Right lung (tissue), 10 donors: ENCODE measurements around the gene HPS5. TPM values are rescaled to one million over a fixed set of nuclear protein-coding genes. Genes with fewer than 3 reads are reported as not detected.
"Not testable (repeated sequence)": the region's sequence is repeated elsewhere in the genome, so short reads cannot be mapped to it uniquely, and the experiment has no call there.

Source experiments
- DNase-seq, 2 donors: peaks; one replicate each; pipeline ENCODE4 v3.0.0-alpha.2; 2013
- long read RNA-seq, 8 donors: transcript quantifications; one replicate each; lab custom pipeline, GENCODE V29; 2026
- polyA plus RNA-seq, 5 donors: library from polyadenylated mRNA; unstranded; fragments of 120-200 nt; gene quantifications; one replicate each; pipeline versions ENCODE4 v1.2.1 to v1.2.3, GENCODE V29; 2013; ENCODE audit warnings: inconsistent platforms in 1 of 5, low replicate concordance in 1 of 5; ENCODE audit not compliant: insufficient read length in 5 of 5, insufficient read depth in 1 of 5

Gene HPS5
- polyA plus RNA-seq, result 10 to 100 TPM; 14.9 to 26.9 (median 21.6) TPM
- long read RNA-seq, donor 1, full-length matches to known transcripts, result 1 of 1 reads
- long read RNA-seq, donor 1, partial matches to known transcripts, result 0 of 1 reads
- long read RNA-seq, donor 1, other reads (novel, unspliced or antisense), result 0 of 1 reads
- long read RNA-seq, donor 2, result 0 reads
- long read RNA-seq, donor 3, result 0 reads
- long read RNA-seq, donor 4, partial matches to known transcripts, result 261 of 444 reads
- long read RNA-seq, donor 4, other reads (novel, unspliced or antisense), result 183 of 444 reads
- long read RNA-seq, donor 5, full-length matches to known transcripts, result 2 of 33 reads
- long read RNA-seq, donor 5, partial matches to known transcripts, result 31 of 33 reads
- long read RNA-seq, donor 5, other reads (novel, unspliced or antisense), result 0 of 33 reads
- long read RNA-seq, donor 6, full-length matches to known transcripts, result 1 of 1 reads
- long read RNA-seq, donor 6, partial matches to known transcripts, result 0 of 1 reads
- long read RNA-seq, donor 6, other reads (novel, unspliced or antisense), result 0 of 1 reads
- long read RNA-seq, donor 7, partial matches to known transcripts, result 10 of 29 reads
- long read RNA-seq, donor 7, other reads (novel, unspliced or antisense), result 19 of 29 reads
- long read RNA-seq, donor 8, full-length matches to known transcripts, result 1 of 1 reads
- long read RNA-seq, donor 8, partial matches to known transcripts, result 0 of 1 reads
- long read RNA-seq, donor 8, other reads (novel, unspliced or antisense), result 0 of 1 reads

- peak; percentile 98 for DNase-seq
Measured at GRCh38 chr11:18321969-18322711, at the start of gene HPS5, which contains the start of gene GTF2H1. TSS of gene HPS5 (minus strand) at chr11:18322140. CDS start at chr11:18317858, 4,282 bp downstream. TSS of gene GTF2H1 (plus strand) at chr11:18322567. CDS start at chr11:18333075, 10,508 bp downstream.

- DNase-seq, result no peak
Measured at GRCh38 chr11:18371279-18371678, 49.3 kb upstream of the HPS5 start.

GRCh38 chr11:18369398-18369797 is 47.5 kb upstream of the HPS5 start:
- DNase-seq, result no peak

- DNase-seq, result no peak
Measured at GRCh38 chr11:18368221-18368620, 46.3 kb upstream of the HPS5 start.

- DNase-seq, result no peak
Measured at GRCh38 chr11:18367431-18367830, 45.5 kb upstream of the HPS5 start.

GRCh38 chr11:18366286-18366685 is 44.3 kb upstream of the HPS5 start:
- DNase-seq, result no peak

GRCh38 chr11:18365741-18366140 is 43.8 kb upstream of the HPS5 start:
- DNase-seq, result no peak

- DNase-seq, result no peak
Measured at GRCh38 chr11:18364495-18365073, 42.6 kb upstream of the HPS5 start.

GRCh38 chr11:18361154-18361553 is 39.2 kb upstream of the HPS5 start:
- DNase-seq, result no peak

GRCh38 chr11:18358646-18359045 is 36.7 kb upstream of the HPS5 start:
- no peak for DNase-seq

- no peak for DNase-seq
Measured at GRCh38 chr11:18352581-18352980, 30.6 kb upstream of the HPS5 start.

- no peak for DNase-seq
Measured at GRCh38 chr11:18347471-18348125, 25.7 kb upstream of the HPS5 start.

- DNase-seq, result no peak
Measured at GRCh38 chr11:18332891-18333290, 11.0 kb upstream of the HPS5 start.

GRCh38 chr11:18332302-18332701 is 10.4 kb upstream of the HPS5 start:
- no peak for DNase-seq

- DNase-seq, result no peak
Measured at GRCh38 chr11:18330921-18331320, 9.0 kb upstream of the HPS5 start.

- DNase-seq, result no peak
Measured at GRCh38 chr11:18329196-18329870, 7.4 kb upstream of the HPS5 start.

GRCh38 chr11:18324381-18324780 is 2.4 kb upstream of the HPS5 start:
- DNase-seq, result no peak

GRCh38 chr11:18323881-18324280 is 1.9 kb upstream of the HPS5 start:
- DNase-seq, result not testable (repeated sequence)

GRCh38 chr11:18322818-18323570 is 1.1 kb upstream of the HPS5 start:
- DNase-seq, result no peak

GRCh38 chr11:18321578-18321968 is 367 bp downstream of the HPS5 start:
- no peak for DNase-seq
